ENCODE measurements around the gene HMX1. TPM values are rescaled to one million over a fixed set of nuclear protein-coding genes. Genes with fewer than 3 reads are reported as not detected.

Gene HMX1
- total RNA-seq, 1 donor from 2014 or later: not detected

DNA sequence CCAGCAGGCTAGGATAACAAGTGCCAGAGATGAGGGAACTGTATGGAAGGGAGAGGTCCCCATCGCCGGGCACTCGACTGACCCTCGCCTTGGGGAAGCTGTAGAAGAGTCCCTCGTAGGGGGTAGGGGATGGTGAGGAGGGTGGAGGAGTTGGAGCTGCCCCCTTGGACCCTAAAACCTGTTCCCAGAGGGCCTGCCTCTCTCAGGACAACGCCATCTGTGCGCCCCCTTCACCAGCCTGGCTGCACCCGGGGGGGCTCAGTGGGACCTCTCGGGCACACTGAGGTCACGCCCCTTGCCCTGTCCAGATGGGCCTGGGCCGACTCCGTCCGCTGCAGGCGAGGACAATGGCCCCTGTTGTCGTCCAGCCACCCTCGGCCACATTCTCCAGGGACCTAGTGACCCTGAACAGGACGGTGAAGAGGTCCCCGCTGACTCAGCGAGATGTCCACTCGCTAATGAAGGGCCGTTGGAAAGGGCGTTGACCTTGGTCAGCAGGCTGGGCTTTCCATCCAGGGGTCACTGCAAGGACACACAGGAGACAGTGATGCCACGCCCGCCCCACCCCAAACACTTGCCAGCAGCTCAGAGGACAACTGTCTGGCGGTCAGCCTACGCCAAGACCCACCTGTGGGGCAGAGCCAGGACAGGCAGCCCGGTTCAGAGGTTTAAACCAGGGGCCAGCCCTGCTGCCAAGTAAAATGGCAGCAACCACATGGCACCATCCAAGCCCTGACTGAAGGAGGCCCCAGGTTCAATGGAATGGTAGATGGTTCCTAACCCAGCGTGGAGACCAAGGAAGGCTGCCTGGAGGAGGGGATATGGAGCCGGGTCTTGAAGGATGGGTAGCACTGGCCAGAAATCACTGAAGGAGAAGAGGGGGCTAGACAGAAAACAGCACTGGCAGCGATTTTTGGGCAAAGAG is 51.2 kb downstream of the HMX1 start:
- DNase-seq (ENCODE audit: low read depth in 2 of 2): no peak

DNA sequence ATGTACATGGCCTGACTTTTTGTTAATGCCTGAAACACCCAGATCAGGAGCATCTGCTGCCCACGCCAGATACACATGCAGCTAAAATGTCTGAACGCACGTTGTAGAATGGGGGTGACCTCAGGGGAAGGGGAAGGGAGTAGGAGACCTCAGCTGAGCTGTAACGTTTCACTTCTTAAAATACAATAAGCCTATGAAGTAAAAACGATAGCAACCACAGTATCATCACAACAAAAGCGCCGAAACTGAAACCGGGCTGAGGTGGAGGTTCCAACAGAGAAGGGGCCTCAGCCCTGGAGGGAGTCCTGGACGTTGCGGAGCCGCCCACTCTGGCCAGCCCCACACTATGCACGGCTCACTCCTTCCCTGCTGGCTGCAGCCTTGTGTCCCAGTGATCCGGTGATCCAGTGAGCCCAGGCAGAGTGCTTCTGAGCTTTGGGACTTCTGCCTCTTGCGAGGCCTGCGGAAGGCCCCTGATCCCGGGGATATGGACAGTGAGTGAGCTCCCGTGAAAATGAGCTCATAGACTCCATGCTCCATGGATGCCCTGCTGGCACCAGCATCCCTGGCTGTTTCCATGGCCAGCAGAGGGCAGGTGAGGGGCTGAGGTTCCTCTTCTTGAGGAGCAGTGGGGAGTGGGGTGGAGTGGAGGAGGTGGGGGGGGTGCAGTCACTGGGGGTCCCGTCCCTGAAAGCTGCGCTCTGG is 52.0 kb downstream of the HMX1 start:
- DNase-seq (ENCODE audit: low read depth in 2 of 2): no peak

DNA sequence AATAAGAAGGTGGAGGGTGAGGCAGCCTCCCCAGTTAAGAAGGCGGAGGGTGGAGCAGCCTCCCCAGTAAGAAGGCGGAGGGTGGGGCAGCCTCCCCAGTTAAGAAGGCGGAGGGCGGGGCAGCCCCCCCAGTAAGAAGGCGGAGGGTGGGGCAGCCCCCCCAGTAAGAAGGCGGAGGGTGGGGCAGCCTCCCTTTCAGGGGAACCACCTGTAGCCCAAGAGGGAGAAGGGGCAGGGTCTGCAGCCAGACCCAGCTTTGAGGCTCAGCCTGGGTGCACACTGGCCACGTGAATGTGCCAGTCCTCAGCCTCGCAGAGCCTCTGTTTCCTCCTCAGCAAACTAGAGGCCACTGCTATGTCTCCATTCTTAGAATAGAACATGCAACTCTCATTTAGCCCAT is 52.6 kb downstream of the HMX1 start:
- no peak for DNase-seq (ENCODE audit: low read depth in 2 of 2)

DNA sequence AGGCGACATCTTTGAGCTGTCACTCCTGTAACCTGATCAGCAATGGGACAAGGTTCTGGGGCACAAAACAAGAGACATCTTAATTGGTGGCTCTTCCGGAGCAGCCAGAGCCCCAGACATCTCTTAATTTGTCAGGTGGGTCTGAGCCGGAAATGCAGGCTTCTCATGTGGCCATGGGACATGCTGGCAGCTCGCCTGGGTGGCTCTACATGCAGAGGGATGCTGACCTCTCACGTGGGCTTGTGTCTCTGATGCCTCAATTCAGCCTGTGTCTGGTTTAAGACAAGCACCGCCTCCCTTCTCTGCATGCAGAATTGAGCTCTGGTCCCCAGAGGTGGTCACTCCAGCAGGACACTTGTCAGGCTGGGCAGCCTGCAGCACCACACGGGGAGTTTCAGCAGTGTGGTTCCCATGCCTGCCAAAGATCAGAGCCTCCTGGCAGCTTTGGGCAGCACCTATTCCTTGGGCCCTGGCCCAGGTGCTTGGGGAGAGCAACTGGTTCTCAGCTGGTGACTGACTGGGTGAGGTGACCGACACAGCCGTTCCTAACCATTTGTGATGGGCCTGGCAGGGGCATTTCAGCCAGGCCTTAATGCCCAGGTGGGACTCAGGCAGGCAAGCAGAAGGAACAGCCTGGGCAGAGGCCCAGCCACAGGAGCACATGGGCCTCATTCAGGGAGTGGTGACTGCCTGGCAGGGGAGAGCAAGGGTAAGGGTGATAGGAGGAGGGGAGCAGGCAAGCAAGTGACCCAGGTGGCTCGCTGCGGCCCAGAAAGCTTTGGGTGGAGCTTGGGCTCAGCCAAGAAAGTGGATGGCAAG is 53.4 kb downstream of the HMX1 start:
- no peak for DNase-seq (ENCODE audit: low read depth in 2 of 2)

DNA sequence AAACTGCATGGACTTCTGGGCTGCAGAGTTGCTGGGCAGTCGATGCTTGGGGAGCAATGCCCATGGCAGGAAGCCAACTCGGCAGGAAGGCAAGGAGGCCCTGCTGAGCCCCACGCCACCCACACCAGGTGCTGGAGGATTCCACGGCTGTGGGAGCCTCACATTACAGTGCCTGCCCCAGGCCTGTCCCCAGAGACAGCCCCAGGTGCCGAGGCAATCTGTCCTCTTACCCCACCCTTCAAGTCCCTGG is 53.9 kb downstream of the HMX1 start:
- no peak for DNase-seq (ENCODE audit: low read depth in 2 of 2)

DNA sequence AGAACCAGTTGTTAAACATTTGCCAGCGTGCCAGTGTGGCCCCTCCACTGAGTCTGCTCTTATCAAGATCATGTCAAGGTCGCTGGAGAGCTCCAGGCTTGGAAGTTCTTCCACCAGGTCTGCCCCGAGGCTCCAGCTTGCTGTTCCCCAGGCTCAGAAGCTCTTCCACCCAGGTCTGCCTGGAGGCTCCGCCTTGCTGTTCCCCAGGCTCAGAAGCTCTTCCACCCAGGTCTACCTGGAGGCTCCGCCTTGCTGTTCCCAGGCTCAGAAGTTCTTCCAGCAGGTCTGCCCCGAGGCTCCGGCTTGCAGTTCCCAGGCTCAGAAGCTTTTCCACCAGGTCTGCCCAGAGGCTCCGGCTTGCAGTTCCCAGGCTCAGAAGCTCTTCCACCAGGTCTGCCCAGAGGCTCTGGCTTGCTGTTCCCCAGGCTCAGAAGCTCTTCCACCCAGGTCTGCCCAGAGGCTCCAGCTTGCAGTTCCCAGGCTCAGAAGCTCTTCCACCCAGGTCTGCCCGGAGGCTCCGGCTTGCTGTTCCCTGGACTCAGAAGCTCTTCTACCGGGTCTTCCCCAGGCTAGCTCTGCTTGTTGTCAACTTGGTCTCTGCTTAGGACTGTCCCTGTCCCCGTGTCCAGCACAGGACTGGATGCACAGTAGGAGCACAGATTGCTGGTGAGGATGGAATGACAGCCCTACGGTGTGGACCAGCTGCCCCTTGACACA is 54.4 kb downstream of the HMX1 start:
- DNase-seq (ENCODE audit: low read depth in 2 of 2): no peak

Data from lung microvascular endothelial cell (primary cell).